A673 (cell line): Measurements from ENCODE around the gene SIT1. TPM values are rescaled to one million over a fixed set of nuclear protein-coding genes. Genes with fewer than 3 reads are reported as not detected.

Experiments used
- BruUV-seq: library from RNA; stranded (reverse); fragments of 400-500 nt; replicated peaks from 2 replicates; lab custom pipeline; 2021; lab: Mats Ljungman, UMichigan
- CTCF ChIA-PET: fragments of 300-600 bp; sonication (Branson Sonifier 250); formaldehyde crosslinking; loops from one replicate; lab custom pipeline; 2022; ENCODE audit warnings: antibody characterized with exemption; lab: Charles Lee
- POLR2A ChIA-PET: fragments of 300-600 bp; sonication (Branson Sonifier 250); formaldehyde crosslinking; loops from one replicate; lab custom pipeline; 2022; ENCODE audit warnings: antibody characterized with exemption; ENCODE audit not compliant: low non-redundant PET; lab: Charles Lee
- DNase-seq: peaks from one replicate; pipeline ENCODE4 v3.0.0-alpha.2; 2015; ENCODE audit warnings: low spot score
- H3K27ac ChIP-seq: fragments of 200-600 bp; sonication (generic); 2 replicates; pipeline ENCODE4 v1.5.1; 2016; ENCODE audit warnings: mixed run types, low read depth, mild to moderate bottlenecking, mixed read lengths, antibody characterized with exemption, low read length; ENCODE audit not compliant: poor library complexity, severe bottlenecking
- H3K27me3 ChIP-seq: fragments of 200-600 bp; sonication (generic); replicated peaks from 2 replicates; pipeline ENCODE4 v1.6.1; 2017; ENCODE audit warnings: mixed run types, low read depth, mild to moderate bottlenecking, mixed read lengths, antibody characterized with exemption, low read length; ENCODE audit not compliant: insufficient read depth, poor library complexity
- H3K36me3 ChIP-seq: fragments of 200-600 bp; sonication (generic); 2 replicates; pipeline ENCODE4 v1.6.1; 2016; ENCODE audit warnings: mixed run types, mild to moderate bottlenecking, mixed read lengths, antibody characterized with exemption, low read length; ENCODE audit not compliant: insufficient read depth, poor library complexity, severe bottlenecking
- H3K4me1 ChIP-seq: fragments of 200-600 bp; sonication (generic); 2 replicates; pipeline ENCODE4 v1.6.1; 2017; ENCODE audit warnings: mixed run types, mild to moderate bottlenecking, mixed read lengths, antibody characterized with exemption, low read length; ENCODE audit not compliant: insufficient read depth, poor library complexity, severe bottlenecking
- H3K4me3 ChIP-seq: fragments of 200-600 bp; sonication (generic); 2 replicates; pipeline ENCODE4 v1.5.1; 2016; ENCODE audit warnings: low read depth, mixed run types, mild to moderate bottlenecking, mixed read lengths, low read length; ENCODE audit not compliant: poor library complexity, severe bottlenecking
- H3K9me3 ChIP-seq: fragments of 200-600 bp; sonication (generic); 2 replicates; pipeline ENCODE4 v1.6.1; 2016; ENCODE audit warnings: mixed run types, low read depth, mild to moderate bottlenecking, mixed read lengths, antibody characterized with exemption, low read length; ENCODE audit not compliant: poor library complexity, severe bottlenecking
- CTCF ChIP-seq: fragments of 300-800, 200-600 bp; sonication (generic); conservative IDR thresholded peaks from 2 replicates; pipeline ENCODE4 v1.5.1; 2017; ENCODE audit warnings: low read depth, mild to moderate bottlenecking, antibody characterized with exemption, low read length, moderate library complexity, mixed read lengths
- EZH2 ChIP-seq: fragments of 200-600 bp; sonication (generic); IDR thresholded peaks from 2 replicates; pipeline ENCODE4 v1.6.1; 2017; ENCODE audit warnings: borderline replicate concordance, low read depth, mild to moderate bottlenecking, mixed read lengths, antibody characterized with exemption, low read length; ENCODE audit not compliant: poor library complexity, severe bottlenecking
- intact Hi-C: fragments of 100-400 bp; cut with micrococcal nuclease; formaldehyde crosslinking; loops from one replicate; pipeline ENCODE4 v1.10.0; 2022; ENCODE audit not compliant: unreplicated experiment
- total RNA-seq: library from RNA; stranded (reverse); gene quantifications from 2 replicates; pipeline ENCODE4 v1.2.3, GENCODE V29; 2021

Gene SIT1
- total RNA-seq, 1 experiment from 2014 or later: not detected

GRCh38 chr9:35611230-35611797 lies 39.4 kb downstream of the SIT1 start:
- DNase-seq: peak; percentile 60
- TF ChIP-seq CTCF (peak; percentile 81), EZH2 (no peak)
- BruUV-seq: no TSS peak
- ChIA-PET POLR2A (no interaction called here), CTCF (interaction anchor here (0.6 to 1.0 kb wide), 4 partner anchors 35 to 142 kb away, joined by 3 to 4 read pairs (median 3); partner anchors contain the start of gene CREB3)
- intact Hi-C loops: no loop called here
- H3K9me3 ChIP-seq: no peaks in the 10 kb centered on the region
- peaks cover 11% of the 10 kb centered on the region for H3K36me3 ChIP-seq
- no peak overlapping the region for H3K27ac ChIP-seq
- peaks cover 10% of the 10 kb centered on the region for H3K27me3 ChIP-seq
- H3K4me3 ChIP-seq: no peak overlapping the region
- no peaks in the 10 kb centered on the region for H3K4me1 ChIP-seq

GRCh38 chr9:35609820-35610163 lies 40.9 kb downstream of the SIT1 start:
- BruUV-seq: no TSS peak
- POLR2A ChIA-PET: no interaction called here
- TF ChIP-seq EZH2: no peak
- TF ChIP-seq CTCF: no peak
- no peaks in the 10 kb centered on the region for H3K9me3 ChIP-seq
- DNase-seq: no peak
- no peak overlapping the region for H3K4me3 ChIP-seq
- CTCF ChIA-PET: no interaction called here
- H3K4me1 ChIP-seq: no peaks in the 10 kb centered on the region
- peaks cover 11% of the 10 kb centered on the region for H3K36me3 ChIP-seq
- intact Hi-C loops: loop anchor here (10.0 kb wide), 1 partner anchor 205 kb away; the partner anchor contains the start of genes HINT2 and SPAG8
- no peaks in the 10 kb centered on the region for H3K27me3 ChIP-seq
- no peak overlapping the region for H3K27ac ChIP-seq

DNA sequence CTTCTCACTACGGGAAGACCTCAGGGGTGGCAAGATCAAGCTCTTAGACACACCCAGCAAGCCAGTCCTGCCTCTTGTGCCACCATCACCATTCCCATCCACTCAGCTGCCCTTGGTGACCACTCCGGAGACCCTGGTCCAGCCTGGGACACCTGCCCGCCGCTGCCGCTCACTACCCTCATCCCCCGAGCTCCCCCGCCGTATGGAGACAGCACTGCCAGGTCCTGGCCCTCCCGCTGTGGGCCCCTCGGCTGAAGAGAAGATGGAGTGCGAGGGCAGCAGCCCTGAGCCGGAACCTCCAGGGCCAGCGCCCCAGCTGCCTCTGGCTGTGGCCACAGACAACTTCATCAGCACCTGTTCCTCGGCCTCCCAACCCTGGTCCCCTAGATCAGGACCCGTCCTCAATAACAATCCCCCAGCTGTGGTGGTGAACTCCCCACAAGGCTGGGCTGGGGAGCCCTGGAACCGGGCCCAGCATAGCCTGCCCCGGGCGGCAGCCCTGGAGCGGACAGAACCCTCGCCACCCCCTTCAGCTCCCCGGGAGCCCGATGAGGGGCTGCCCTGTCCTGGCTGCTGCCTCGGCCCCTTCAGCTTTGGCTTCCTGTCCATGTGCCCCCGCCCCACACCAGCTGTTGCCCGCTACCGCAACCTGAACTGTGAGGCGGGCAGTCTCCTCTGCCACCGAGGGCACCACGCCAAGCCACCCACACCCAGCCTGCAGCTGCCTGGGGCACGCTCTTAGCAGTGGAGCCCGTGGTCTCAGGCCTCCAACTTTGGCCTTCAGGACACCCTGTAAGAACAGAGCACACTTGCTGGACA lies 41.5 kb downstream of the SIT1 start:
- ChIA-PET POLR2A (no interaction called here), CTCF (interaction anchor here (1.4 kb wide), 1 partner anchor 20 kb away, joined by 3 read pairs; no protein-coding TSS in a partner anchor)
- Histone ChIP-seq H3K4me1 (no peaks in the 10 kb centered on the region), H3K27ac (no peak overlapping the region), H3K36me3 (peaks cover 11% of the 10 kb centered on the region), H3K9me3 (no peaks in the 10 kb centered on the region), H3K27me3 (no peaks in the 10 kb centered on the region), H3K4me3 (no peak overlapping the region)
- no TSS peak for BruUV-seq
- no peak for DNase-seq
- intact Hi-C loops: loop anchor here (10.0 kb wide), 1 partner anchor 206 kb away; the partner anchor contains the start of genes HINT2 and SPAG8
- TF ChIP-seq CTCF: no peak
- TF ChIP-seq EZH2: no peak
